ENCODE results near the gene SNAP25. TPM values are rescaled to one million over a fixed set of nuclear protein-coding genes. Genes with fewer than 3 reads are reported as not detected.

SNAP25 gene
- total RNA-seq, 4 donors from 2014 or later = 0.38 to 1.3 (median 0.58) TPM

- no peak for TF ChIP-seq CTCF (IDR thresholded peaks at IDR 0.05; ENCODE audit: low read depth)
These were observed 26.5 kb upstream of the SNAP25 start for GRCh38 chr20:10192171-10192570.

- TF ChIP-seq CTCF (IDR thresholded peaks at IDR 0.05; ENCODE audit: low read depth) = no peak
These were observed 24.5 kb upstream of the SNAP25 start for GRCh38 chr20:10194166-10194565.

- no peak for TF ChIP-seq CTCF (IDR thresholded peaks at IDR 0.05; ENCODE audit: low read depth)
These were observed 18.3 kb upstream of the SNAP25 start for GRCh38 chr20:10200330-10200729.

GRCh38 chr20:10201321-10201870 lies 17.2 kb upstream of the SNAP25 start:
- TF ChIP-seq CTCF (IDR thresholded peaks at IDR 0.05; ENCODE audit: low read depth) = no peak

- no peak for TF ChIP-seq CTCF (IDR thresholded peaks at IDR 0.05; ENCODE audit: low read depth)
These were observed 9.5 kb upstream of the SNAP25 start for GRCh38 chr20:10209091-10209490.

GRCh38 chr20:10213526-10213925 lies 5.1 kb upstream of the SNAP25 start:
- TF ChIP-seq CTCF (IDR thresholded peaks at IDR 0.05; ENCODE audit: low read depth) = no peak

GRCh38 chr20:10216146-10216791 lies 2.4 kb upstream of the SNAP25 start:
- no peak for TF ChIP-seq CTCF (IDR thresholded peaks at IDR 0.05; ENCODE audit: low read depth)
